SH-SY5Y (cell line): ENCODE results near the gene MARK2.

Experiments used
- GATA2 ChIP-seq: IDR thresholded peaks from 2 replicates; pipeline ENCODE4 v1.6.1; 2011; ENCODE audit warnings: mild to moderate bottlenecking, low read depth, low read length
- GATA3 ChIP-seq: IDR thresholded peaks from 2 replicates; pipeline ENCODE4 v1.6.1; 2011; ENCODE audit warnings: low read depth, mild to moderate bottlenecking, low read length, moderate library complexity

GRCh38 chr11:63850920-63851319 lies 12.0 kb downstream of the MARK2 start:
- TF ChIP-seq GATA2 (no peak), GATA3 (no peak)
